ENCODE data around the gene NUP210L. TPM values are rescaled to one million over a fixed set of nuclear protein-coding genes. Genes with fewer than 3 reads are reported as not detected.
"Not testable (repeated sequence)": the region's sequence is repeated elsewhere in the genome, so short reads cannot be mapped to it uniquely, and the experiment has no call there.

The NUP210L gene
- total RNA-seq, 4 donors from 2014 or later: 0.07 to 0.24 (median 0.10) TPM; not detected in 1

DNA sequence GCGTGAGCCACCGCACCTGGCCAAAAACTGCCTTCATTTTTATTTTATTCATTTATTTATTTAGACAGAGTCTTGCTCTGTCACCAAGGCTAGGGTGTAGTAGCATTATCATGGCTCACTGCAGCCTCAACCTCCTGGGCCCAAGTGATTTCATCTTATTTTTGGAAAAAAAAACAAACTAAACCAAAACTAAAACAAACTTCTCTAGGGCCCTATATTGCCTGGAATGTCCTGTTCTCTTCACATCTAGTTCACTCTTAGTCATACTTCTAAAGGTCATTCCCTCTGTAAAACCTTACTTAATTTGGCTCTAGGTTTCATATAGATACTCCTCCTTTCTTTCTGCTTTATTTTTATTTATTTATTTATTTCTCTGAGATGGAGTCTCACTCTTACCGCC lies 148.7 kb downstream of the NUP210L start:
- in situ Hi-C loops (cut with MboI; ENCODE audit: low sequenced_read_pairs in 4 of 4): loop anchor here in 2 of 4 donors (25.0 kb wide), 2 partner anchors 306 to 644 kb away; partner anchors contain the start of genes AQP10 (in 1 of the 2) and S100A9 (in 1 of the 2)
- ATAC-seq: no peak
- Histone ChIP-seq H3K36me3 (no peaks in the 10 kb centered on the region), H3K4me1 (no peaks in the 10 kb centered on the region), H3K27ac (no peak overlapping the region), H3K9me3 (no peaks in the 10 kb centered on the region), H3K27me3 (no peaks in the 10 kb centered on the region), H3K4me3 (no peak overlapping the region)
- intact Hi-C loops (cut with DNase I; ENCODE audit: low total_unique reads): no loop called here
- TF ChIP-seq POLR2A (IDR thresholded peaks at IDR 0.05): no peak
- TF ChIP-seq, protein P1, sequence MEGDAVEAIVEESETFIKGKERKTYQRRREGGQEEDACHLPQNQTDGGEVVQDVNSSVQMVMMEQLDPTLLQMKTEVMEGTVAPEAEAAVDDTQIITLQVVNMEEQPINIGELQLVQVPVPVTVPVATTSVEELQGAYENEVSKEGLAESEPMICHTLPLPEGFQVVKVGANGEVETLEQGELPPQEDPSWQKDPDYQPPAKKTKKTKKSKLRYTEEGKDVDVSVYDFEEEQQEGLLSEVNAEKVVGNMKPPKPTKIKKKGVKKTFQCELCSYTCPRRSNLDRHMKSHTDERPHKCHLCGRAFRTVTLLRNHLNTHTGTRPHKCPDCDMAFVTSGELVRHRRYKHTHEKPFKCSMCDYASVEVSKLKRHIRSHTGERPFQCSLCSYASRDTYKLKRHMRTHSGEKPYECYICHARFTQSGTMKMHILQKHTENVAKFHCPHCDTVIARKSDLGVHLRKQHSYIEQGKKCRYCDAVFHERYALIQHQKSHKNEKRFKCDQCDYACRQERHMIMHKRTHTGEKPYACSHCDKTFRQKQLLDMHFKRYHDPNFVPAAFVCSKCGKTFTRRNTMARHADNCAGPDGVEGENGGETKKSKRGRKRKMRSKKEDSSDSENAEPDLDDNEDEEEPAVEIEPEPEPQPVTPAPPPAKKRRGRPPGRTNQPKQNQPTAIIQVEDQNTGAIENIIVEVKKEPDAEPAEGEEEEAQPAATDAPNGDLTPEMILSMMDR (IDR thresholded peaks at IDR 0.05 in 4 of 5, conservative IDR thresholded peaks at IDR 0.05 in 1 of 5): no peak
- no peak for DNase-seq

DNA sequence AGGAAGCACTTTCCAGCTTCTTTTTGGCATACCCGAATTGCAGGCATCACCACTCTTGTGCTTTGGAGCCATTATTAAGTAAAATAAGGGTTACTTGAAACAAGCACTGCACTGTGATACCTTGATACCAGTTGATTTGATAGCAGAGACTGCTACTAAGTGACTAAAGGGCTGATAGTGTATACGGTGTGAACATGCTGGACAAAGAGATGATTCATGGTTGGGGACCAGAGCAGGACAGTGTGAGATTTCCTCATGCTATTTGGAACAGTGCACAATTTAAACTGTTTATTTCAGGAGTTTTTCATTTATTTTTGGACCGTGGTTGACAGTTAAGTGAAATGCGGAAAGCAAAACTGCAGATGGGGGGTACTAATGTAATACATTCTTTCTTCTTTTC lies 154.5 kb downstream of the NUP210L start:
- Histone ChIP-seq H3K9me3 (no peaks in the 10 kb centered on the region), H3K27me3 (no peaks in the 10 kb centered on the region), H3K27ac (no peak overlapping the region), H3K36me3 (no peaks in the 10 kb centered on the region), H3K4me3 (no peak overlapping the region), H3K4me1 (no peaks in the 10 kb centered on the region)
- DNase-seq (no peak), ATAC-seq (no peak)
- in situ Hi-C loops (cut with MboI; ENCODE audit: low sequenced_read_pairs in 4 of 4): loop anchor here in 2 of 4 donors (25.0 kb wide), 2 partner anchors 312 to 638 kb away; partner anchors contain the start of genes AQP10 (in 1 of the 2) and S100A9 (in 1 of the 2)
- no peak for TF ChIP-seq POLR2A (IDR thresholded peaks at IDR 0.05)
- TF ChIP-seq, protein P1 (IDR thresholded peaks at IDR 0.05 in 4 of 5, conservative IDR thresholded peaks at IDR 0.05 in 1 of 5): no peak
- intact Hi-C loops (cut with DNase I; ENCODE audit: low total_unique reads): no loop called here

GRCh38 chr1:153996882-153997281 lies 158.0 kb downstream of the NUP210L start:
- not testable (repeated sequence) for H3K27me3 ChIP-seq, H3K27ac ChIP-seq, DNase-seq, ATAC-seq, H3K4me3 ChIP-seq, H3K9me3 ChIP-seq
- in situ Hi-C loops (cut with MboI; ENCODE audit: low sequenced_read_pairs in 4 of 4) (loop anchor here (10.0 to 25.0 kb wide), 5 partner anchors 278 to 485 kb away; partner anchors contain the start of genes ILF2 (in 2 of the 4), SNAPIN (in 2 of the 4), HAX1 (in 1 of the 4) and NPR1 (in 1 of the 4)), intact Hi-C loops (cut with DNase I; ENCODE audit: low total_unique reads) (loop anchor here (10.0 kb wide), 1 partner anchor 188 kb away; no protein-coding TSS in a partner anchor)
- Histone ChIP-seq H3K4me1 (peaks cover 11 to 19% of the 10 kb centered on the region in 2 donors), H3K36me3 (peaks cover 0 to 27% of the 10 kb centered on the region in 2 donors)

GRCh38 chr1:153995640-153996039 lies 159.2 kb downstream of the NUP210L start:
- in situ Hi-C loops (cut with MboI; ENCODE audit: low sequenced_read_pairs in 4 of 4) (loop anchor here (10.0 to 25.0 kb wide), 5 partner anchors 279 to 483 kb away; partner anchors contain the start of genes ILF2 (in 2 of the 4), SNAPIN (in 2 of the 4), HAX1 (in 1 of the 4) and NPR1 (in 1 of the 4)), intact Hi-C loops (cut with DNase I; ENCODE audit: low total_unique reads) (loop anchor here (10.0 kb wide), 1 partner anchor 189 kb away; no protein-coding TSS in a partner anchor)
- Histone ChIP-seq H3K27ac (no peak overlapping the region), H3K9me3 (no peaks in the 10 kb centered on the region), H3K4me3 (no peak overlapping the region), H3K36me3 (peaks cover 0 to 33% of the 10 kb centered on the region in 2 donors), H3K4me1 (peaks cover 17 to 26% of the 10 kb centered on the region in 2 donors), H3K27me3 (no peaks in the 10 kb centered on the region)
- DNase-seq (no peak), ATAC-seq (no peak)
- no peak for TF ChIP-seq POLR2A (IDR thresholded peaks at IDR 0.05)
- TF ChIP-seq, protein P1 (IDR thresholded peaks at IDR 0.05 in 4 of 5, conservative IDR thresholded peaks at IDR 0.05 in 1 of 5): no peak

GRCh38 chr1:153995202-153995601 lies 159.7 kb downstream of the NUP210L start:
- no peak overlapping the region for H3K4me3 ChIP-seq
- H3K27me3 ChIP-seq: no peaks in the 10 kb centered on the region
- no peak for DNase-seq
- H3K4me1 ChIP-seq: peaks cover 17 to 26% of the 10 kb centered on the region in 2 donors
- no peak for TF ChIP-seq POLR2A (IDR thresholded peaks at IDR 0.05)
- TF ChIP-seq, protein P1 (IDR thresholded peaks at IDR 0.05 in 4 of 5, conservative IDR thresholded peaks at IDR 0.05 in 1 of 5): no peak
- no peak overlapping the region for H3K27ac ChIP-seq
- H3K9me3 ChIP-seq: no peaks in the 10 kb centered on the region
- intact Hi-C loops (cut with DNase I; ENCODE audit: low total_unique reads): loop anchor here (10.0 kb wide), 1 partner anchor 190 kb away; no protein-coding TSS in a partner anchor
- ATAC-seq: no peak
- in situ Hi-C loops (cut with MboI; ENCODE audit: low sequenced_read_pairs in 4 of 4): loop anchor here (10.0 to 25.0 kb wide), 5 partner anchors 280 to 483 kb away; partner anchors contain the start of genes ILF2 (in 2 of the 4), SNAPIN (in 2 of the 4), HAX1 (in 1 of the 4) and NPR1 (in 1 of the 4)
- peaks cover 0 to 33% of the 10 kb centered on the region in 2 donors for H3K36me3 ChIP-seq
